Upper lobe of left lung (tissue), 6 donors: ENCODE results near the gene UNC5A. TPM values are rescaled to one million over a fixed set of nuclear protein-coding genes. Genes with fewer than 3 reads are reported as not detected.

ENCODE experiments used
- ATAC-seq, 2 donors: fragments of 200-7000 bp; cut with Tn5 transposase; one replicate each; pipeline ENCODE4 v1.9.1; 2022; ENCODE audit warnings: mild to moderate bottlenecking in 2 of 2, moderate library complexity in 2 of 2; ENCODE audit not compliant: low FRiP score in 2 of 2
- DNase-seq, 2 donors: peaks; one replicate each; pipeline ENCODE4 v3.0.0-alpha.2; 2019 to 2020
- H3K27ac ChIP-seq, 4 donors: fragments of 200-600 bp; sonication (generic); one replicate each; pipeline ENCODE4 v1.5.1; 2016 to 2019
- H3K27me3 ChIP-seq, 4 donors: fragments of 200-600 bp; sonication (generic); one replicate each; pipeline ENCODE4 v1.5.1; 2017 to 2019
- H3K36me3 ChIP-seq, 4 donors: fragments of 200-600 bp; sonication (generic); one replicate each; pipeline ENCODE4 v1.5.1; 2016 to 2019
- H3K4me1 ChIP-seq, 4 donors: fragments of 200-600 bp; sonication (generic); one replicate each; pipeline ENCODE4 v1.5.1; 2018 to 2019
- H3K4me3 ChIP-seq, 4 donors: fragments of 200-600 bp; sonication (generic); one replicate each; pipeline ENCODE4 v1.5.1; 2017 to 2019; ENCODE audit warnings: mild to moderate bottlenecking in 2 of 4, moderate library complexity in 1 of 4
- H3K9me3 ChIP-seq, 4 donors: fragments of 200-600 bp; sonication (generic); one replicate each; pipeline ENCODE4 v1.5.1; 2018 to 2019
- EP300 ChIP-seq, 4 donors: sonication (generic); formaldehyde crosslinking; IDR thresholded peaks; one replicate each; pipeline ENCODE4 v1.5.1; 2017; ENCODE audit warnings: antibody characterized with exemption in 4 of 4, control low read depth in 2 of 4
- POLR2A ChIP-seq, 4 donors: fragments of 450-650 bp; IDR thresholded peaks; one replicate each; pipeline ENCODE4 v1.5.1; 2016 to 2017; ENCODE audit warnings: antibody characterized with exemption in 4 of 4, mild to moderate bottlenecking in 2 of 4
- POLR2AphosphoS5 ChIP-seq, 2 donors: sonication (generic); formaldehyde crosslinking; IDR thresholded peaks; one replicate each; pipeline ENCODE4 v1.5.1; 2017; ENCODE audit warnings: antibody characterized with exemption in 2 of 2
- WGBS, 2 donors: methylation state at CpG; one replicate each; pipeline ENCODE4 v1.1.5; 2017 to 2018; 5-methylcytosine and 5-hydroxymethylcytosine counted together
- total RNA-seq, 6 donors: library from RNA; depleted of rRNA in 4 of 6; stranded (reverse); fragments of >200 nt in 4 of 6; gene quantifications; one replicate each; pipeline versions ENCODE4 v1.1.0 to v1.2.1, GENCODE V29; 2016 to 2021
- TF ChIP-seq, protein P1 (sequence below), 6 experiments: fragments of 450-650 bp in 4 of 6; fragments of 200-600 bp in 2 of 6; sonication (generic) in 2 of 6; IDR thresholded peaks; one replicate each; pipeline ENCODE4 v1.5.1; 2016 to 2019; ENCODE audit warnings: antibody characterized with exemption in 6 of 6
- donor health status: DM: no; HTN: no; CAD: no; lungs with moderate emphysema.
- donor health status: DM: no; HTN: yes; CAD: no; lungs with severe emphysema.

The UNC5A gene
- total RNA-seq, 6 donors from 2014 or later: 0.20 to 1.0 (median 0.39) TPM; not detected in 1

DNA sequence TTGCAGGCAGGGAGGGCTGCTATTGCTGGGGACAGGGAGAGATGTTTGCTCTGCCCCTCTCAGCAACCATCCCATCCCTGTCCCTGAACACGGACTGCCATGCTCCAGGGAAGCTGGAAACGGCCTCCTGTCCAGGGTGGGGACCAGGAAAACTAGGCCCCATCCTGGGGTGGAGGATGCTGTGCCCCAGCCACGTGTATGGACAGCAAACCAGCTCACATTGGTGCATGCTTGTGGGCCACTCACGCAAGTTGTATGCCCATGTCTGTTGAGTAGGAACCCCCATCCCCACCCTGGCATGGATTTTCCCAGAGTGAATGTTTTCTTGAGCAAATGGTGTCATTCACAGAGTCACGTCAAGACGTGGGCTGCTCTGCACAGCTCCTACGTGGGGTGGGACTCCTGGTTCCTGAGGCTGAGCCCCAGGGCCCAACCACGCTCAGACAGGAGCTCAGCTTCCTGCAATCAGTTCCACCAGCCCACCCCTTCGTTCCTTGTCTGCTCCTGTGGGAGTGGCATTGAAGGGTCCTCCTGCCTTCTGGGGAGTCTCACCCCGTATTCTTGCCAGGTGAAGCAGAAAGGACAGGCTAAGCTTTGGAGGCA, 4.6 kb downstream of the UNC5A start:
- no peak for ATAC-seq
- 53 to 61% methylated on average over 7 to 10 of the region's 10 CpGs for WGBS, 2 donors
- no peak overlapping the region for H3K27ac ChIP-seq
- no peak overlapping the region for H3K4me3 ChIP-seq
- peaks cover 0 to 57% (median 29%) of the 10 kb centered on the region in 4 donors for H3K27me3 ChIP-seq
- H3K9me3 ChIP-seq: no peaks in the 10 kb centered on the region
- no peaks in the 10 kb centered on the region for H3K36me3 ChIP-seq
- DNase-seq: no peak
- TF ChIP-seq POLR2A (IDR thresholded peaks at IDR 0.05): no peak
- TF ChIP-seq, protein P1, sequence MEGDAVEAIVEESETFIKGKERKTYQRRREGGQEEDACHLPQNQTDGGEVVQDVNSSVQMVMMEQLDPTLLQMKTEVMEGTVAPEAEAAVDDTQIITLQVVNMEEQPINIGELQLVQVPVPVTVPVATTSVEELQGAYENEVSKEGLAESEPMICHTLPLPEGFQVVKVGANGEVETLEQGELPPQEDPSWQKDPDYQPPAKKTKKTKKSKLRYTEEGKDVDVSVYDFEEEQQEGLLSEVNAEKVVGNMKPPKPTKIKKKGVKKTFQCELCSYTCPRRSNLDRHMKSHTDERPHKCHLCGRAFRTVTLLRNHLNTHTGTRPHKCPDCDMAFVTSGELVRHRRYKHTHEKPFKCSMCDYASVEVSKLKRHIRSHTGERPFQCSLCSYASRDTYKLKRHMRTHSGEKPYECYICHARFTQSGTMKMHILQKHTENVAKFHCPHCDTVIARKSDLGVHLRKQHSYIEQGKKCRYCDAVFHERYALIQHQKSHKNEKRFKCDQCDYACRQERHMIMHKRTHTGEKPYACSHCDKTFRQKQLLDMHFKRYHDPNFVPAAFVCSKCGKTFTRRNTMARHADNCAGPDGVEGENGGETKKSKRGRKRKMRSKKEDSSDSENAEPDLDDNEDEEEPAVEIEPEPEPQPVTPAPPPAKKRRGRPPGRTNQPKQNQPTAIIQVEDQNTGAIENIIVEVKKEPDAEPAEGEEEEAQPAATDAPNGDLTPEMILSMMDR (IDR thresholded peaks at IDR 0.05): no peak
- no peak for TF ChIP-seq POLR2AphosphoS5 (IDR thresholded peaks at IDR 0.05)
- TF ChIP-seq EP300 (IDR thresholded peaks at IDR 0.05): no peak
- peaks cover 21 to 33% (median 24%) of the 10 kb centered on the region in 4 donors for H3K4me1 ChIP-seq

DNA sequence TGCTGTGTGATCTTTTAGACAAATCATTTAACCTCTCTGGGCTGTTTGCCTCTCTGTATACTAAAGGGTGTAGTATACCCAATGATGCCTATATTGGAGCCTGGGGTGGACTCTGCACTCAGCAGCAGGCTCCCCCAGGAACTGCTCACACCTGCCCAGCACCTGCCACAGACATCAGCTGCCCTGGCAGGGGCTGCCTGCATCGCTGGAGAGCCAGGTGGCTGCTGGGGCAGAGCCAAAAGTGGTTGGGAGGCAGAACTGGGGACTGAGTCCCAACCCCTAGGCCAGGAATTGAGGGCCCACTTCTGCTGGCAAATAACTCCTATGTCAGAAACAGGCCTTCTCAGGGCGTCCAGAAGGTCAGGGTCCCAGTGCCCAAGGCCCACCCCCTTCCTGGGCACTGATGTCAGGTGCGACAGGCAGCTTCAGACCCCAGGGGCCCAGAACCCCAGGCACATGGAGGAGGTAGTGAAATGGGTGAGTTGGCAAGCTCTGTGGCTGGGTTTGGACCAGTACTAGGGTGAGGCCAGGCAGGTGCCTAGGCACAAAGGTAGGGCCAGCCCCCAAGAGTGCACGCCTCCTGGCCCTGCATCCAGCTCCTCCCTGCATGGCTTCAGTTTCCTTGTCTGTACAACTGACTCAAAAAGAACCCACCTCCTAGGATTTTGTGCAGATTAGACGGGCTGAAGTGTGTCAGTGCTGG, 5.8 kb downstream of the UNC5A start:
- peaks cover 0 to 44% (median 24%) of the 10 kb centered on the region in 4 donors for H3K27me3 ChIP-seq
- H3K36me3 ChIP-seq: no peaks in the 10 kb centered on the region
- DNase-seq (no peak), ATAC-seq (no peak)
- 81 to 90% methylated on average over 2 to 5 of the region's 5 CpGs for WGBS, 2 donors
- no peak overlapping the region for H3K4me3 ChIP-seq
- no peak overlapping the region for H3K27ac ChIP-seq
- no peaks in the 10 kb centered on the region for H3K9me3 ChIP-seq
- H3K4me1 ChIP-seq: peaks cover 12 to 20% (median 13%) of the 10 kb centered on the region in 4 donors
- TF ChIP-seq EP300 (IDR thresholded peaks at IDR 0.05) (no peak), POLR2A (IDR thresholded peaks at IDR 0.05) (no peak), POLR2AphosphoS5 (IDR thresholded peaks at IDR 0.05) (no peak)
- TF ChIP-seq, protein P1 (IDR thresholded peaks at IDR 0.05): no peak

DNA sequence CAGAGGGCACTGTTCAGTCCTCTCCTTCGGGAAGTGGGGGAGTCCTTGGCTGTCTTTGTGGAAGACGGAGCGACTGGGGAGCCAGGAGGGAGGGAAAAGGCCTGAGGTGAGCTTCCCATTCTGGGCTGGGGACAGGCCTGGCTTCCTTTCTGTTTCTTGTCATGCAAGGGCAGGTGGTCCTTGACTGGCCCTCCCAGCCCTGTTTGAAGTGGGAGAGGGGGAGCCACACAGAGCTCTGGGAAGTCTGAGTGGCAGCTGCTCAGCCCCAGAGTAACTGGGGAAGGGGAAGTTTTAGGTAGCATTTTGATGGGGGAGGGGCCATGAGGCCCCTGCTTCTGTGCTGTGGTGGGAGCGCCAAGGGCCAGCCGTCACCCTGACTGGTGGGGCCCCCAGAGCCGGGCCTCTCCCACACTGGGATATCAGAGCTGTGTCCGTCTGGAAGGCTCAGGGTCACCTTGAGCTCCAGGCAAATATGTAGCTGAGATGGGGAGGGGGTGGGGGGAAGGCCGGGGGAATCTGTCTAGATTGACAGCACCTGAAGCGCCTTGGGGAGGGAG, 6.5 kb downstream of the UNC5A start:
- 0 to 53% methylated on average over 2 to 5 of the region's 9 CpGs for WGBS, 2 donors
- Histone ChIP-seq H3K36me3 (no peaks in the 10 kb centered on the region), H3K4me1 (peaks cover 10 to 16% (median 11%) of the 10 kb centered on the region in 4 donors), H3K9me3 (no peaks in the 10 kb centered on the region), H3K27me3 (peaks cover 0 to 37% (median 21%) of the 10 kb centered on the region in 4 donors), H3K4me3 (no peak overlapping the region), H3K27ac (no peak overlapping the region)
- ATAC-seq (no peak), DNase-seq (no peak)
- TF ChIP-seq POLR2A (IDR thresholded peaks at IDR 0.05): no peak
- TF ChIP-seq POLR2AphosphoS5 (IDR thresholded peaks at IDR 0.05): no peak
- TF ChIP-seq, protein P1 (IDR thresholded peaks at IDR 0.05): no peak
- no peak for TF ChIP-seq EP300 (IDR thresholded peaks at IDR 0.05)

DNA sequence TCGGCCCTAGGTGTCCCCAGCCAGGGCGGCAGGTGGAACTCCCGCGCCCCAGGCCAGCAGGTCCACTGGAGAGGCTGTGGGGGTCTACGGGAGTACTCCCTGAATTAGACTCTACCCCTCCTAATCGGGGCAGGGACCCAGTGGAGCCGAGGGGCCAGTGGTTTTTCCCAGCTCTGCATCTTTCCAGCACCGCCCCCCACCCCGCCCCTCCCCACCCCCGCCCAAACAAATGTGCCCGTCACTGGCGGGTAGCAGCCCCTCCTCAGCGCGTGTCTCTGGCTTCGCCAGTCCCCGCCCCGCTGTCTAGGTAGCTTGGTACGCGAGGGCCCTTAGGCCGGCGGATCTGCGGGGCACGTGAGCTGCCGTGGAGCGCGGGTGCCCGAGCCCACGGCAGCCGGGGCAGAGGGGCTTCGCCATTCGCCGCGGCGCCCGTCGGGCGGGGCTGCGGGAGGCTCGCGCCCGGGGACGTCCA, 7.0 kb downstream of the UNC5A start:
- WGBS, 2 donors: 0 to 20% methylated on average over 1 to 2 of the region's 42 CpGs
- DNase-seq: no peak

More for the DNA sequence above, 7.0 kb downstream of the UNC5A start:
- no peak overlapping the region for H3K27ac ChIP-seq
- H3K27me3 ChIP-seq: peaks cover 0 to 36% (median 19%) of the 10 kb centered on the region in 4 donors
- peaks cover 10 to 16% (median 11%) of the 10 kb centered on the region in 4 donors for H3K4me1 ChIP-seq
- no peak for ATAC-seq
- peak overlapping the region in 3 of 4 donors; percentile 27 to 42 (median 39) for H3K4me3 ChIP-seq
- TF ChIP-seq POLR2A (IDR thresholded peaks at IDR 0.05) (no peak), EP300 (IDR thresholded peaks at IDR 0.05) (no peak), POLR2AphosphoS5 (IDR thresholded peaks at IDR 0.05) (no peak)
- TF ChIP-seq, protein P1 (IDR thresholded peaks at IDR 0.05): no peak
- H3K9me3 ChIP-seq: no peaks in the 10 kb centered on the region
- no peaks in the 10 kb centered on the region for H3K36me3 ChIP-seq
